ENCODE measurements around the gene NPB.
A peak's percentile ranks its signal among the peaks of the same experiment; 100 is the strongest.

The NPB gene

GRCh38 chr17:81900181-81900820 is 1.7 kb upstream of the NPB start:
- DNase-seq = no peak

- no peak for DNase-seq
Measured at GRCh38 chr17:81901167-81902022, 643 bp upstream of the NPB start.

- DNase-seq = no peak
Measured at GRCh38 chr17:81902653-81903414, 796 bp downstream of the NPB start.

GRCh38 chr17:81903415-81903831 is 1.4 kb downstream of the NPB start:
- DNase-seq = no peak

- no peak for DNase-seq
Measured at GRCh38 chr17:81903896-81904599, 2.0 kb downstream of the NPB start.

GRCh38 chr17:81904600-81905423 is 2.8 kb downstream of the NPB start:
- no peak for DNase-seq

- DNase-seq = no peak
Measured at GRCh38 chr17:81905424-81905875, 3.4 kb downstream of the NPB start.

GRCh38 chr17:81905993-81906392 is 4.0 kb downstream of the NPB start:
- DNase-seq = no peak

GRCh38 chr17:81906476-81907218 is 4.6 kb downstream of the NPB start:
- no peak for DNase-seq

- no peak for DNase-seq
Measured at GRCh38 chr17:81907219-81908145, 5.4 kb downstream of the NPB start.

GRCh38 chr17:81908793-81909192 is 6.8 kb downstream of the NPB start:
- DNase-seq = no peak

GRCh38 chr17:81909231-81909630 is 7.2 kb downstream of the NPB start:
- no peak for DNase-seq

GRCh38 chr17:81909966-81910839 is 8.2 kb downstream of the NPB start:
- DNase-seq = no peak

GRCh38 chr17:81910840-81911276 is 8.8 kb downstream of the NPB start:
- DNase-seq = peak; percentile 45

GRCh38 chr17:81911277-81911961 is 9.4 kb downstream of the NPB start, which contains the start of gene PCYT2:
Gene PCYT2 (minus strand): TSS chr17:81911399. CDS start chr17:81911355, 44 bp downstream.
- DNase-seq = peak; percentile 93

GRCh38 chr17:81911969-81912368 is 9.9 kb downstream of the NPB start:
- DNase-seq = no peak

- no peak for DNase-seq
Measured at GRCh38 chr17:81912441-81913309, 10.6 kb downstream of the NPB start.
